Right ventricle myocardium inferior (tissue), 1 donor: ENCODE data around the gene SENP1. TPM values are rescaled to one million over a fixed set of nuclear protein-coding genes. Genes with fewer than 3 reads are reported as not detected.
"Not testable (repeated sequence)": the region's sequence is repeated elsewhere in the genome, so short reads cannot be mapped to it uniquely, and the experiment has no call there.

Experiments
- ATAC-seq: fragments of 200-7000 bp; cut with Tn5 transposase; one replicate; pipeline ENCODE4 v1.9.1; 2020; ENCODE audit warnings: mild to moderate bottlenecking, moderate library complexity
- DNase-seq: peaks from one replicate; pipeline ENCODE4 v3.0.0; 2021; ENCODE audit errors: missing footprints
- intact Hi-C: fragments of 100-400 bp; cut with DNase I; formaldehyde crosslinking; loops from one replicate; pipeline ENCODE4 v1.11.0; 2022
- long read RNA-seq: library from polyadenylated mRNA; unstranded; transcript quantifications from one replicate; pipeline ENCODE4 v2.0.0, GENCODE V29; 2021
- total RNA-seq: library from RNA; stranded (reverse); fragmentation: NEBNext Ultra II Directional; extraction: Animal tissue kit (Norgen Biotek cat#: 25700); gene quantifications from one replicate; pipeline ENCODE4 v1.2.1, GENCODE V29; 2021
- donor health status: DM: no; HTN: yes; CAD: no; lungs with severe emphysema.

SENP1 gene
- total RNA-seq: 7.7 TPM
- long read RNA-seq: 0 reads

GRCh38 chr12:48105867-48106680 lies at the start of gene SENP1:
Gene SENP1, minus strand, starts transcription at chr12:48106079. Its CDS starts 4,607 bp downstream, at chr12:48101472.
- DNase-seq (peak; percentile 93), ATAC-seq (peak; percentile 95)
- intact Hi-C loops: loop anchor here (1.0 kb wide), 1 partner anchor 51 kb away; the partner anchor contains the start of gene ASB8

GRCh38 chr12:48151103-48151771 lies 45.4 kb upstream of the SENP1 start:
- intact Hi-C loops: no loop called here
- ATAC-seq: peak; percentile 37
- DNase-seq: no peak

GRCh38 chr12:48145981-48146380 lies 40.1 kb upstream of the SENP1 start:
- ATAC-seq: peak; percentile 86
- intact Hi-C loops: loop anchor here (2.0 kb wide), 1 partner anchor 21 kb away; no protein-coding TSS in a partner anchor
- no peak for DNase-seq

- intact Hi-C loops: no loop called here
- ATAC-seq (no peak), DNase-seq (no peak)
These were observed 38.0 kb upstream of the SENP1 start for GRCh38 chr12:48143898-48144297.

- ATAC-seq: no peak
- intact Hi-C loops: no loop called here
- DNase-seq: no peak
These were observed 37.2 kb upstream of the SENP1 start for GRCh38 chr12:48142818-48143674.

GRCh38 chr12:48135027-48135426 lies 29.1 kb upstream of the SENP1 start:
- ATAC-seq (no peak), DNase-seq (no peak)
- intact Hi-C loops: no loop called here

- no peak for DNase-seq
- ATAC-seq: no peak
- intact Hi-C loops: no loop called here
These were observed 26.9 kb upstream of the SENP1 start for GRCh38 chr12:48132826-48133225.

- DNase-seq: no peak
- peak; percentile 38 for ATAC-seq
- intact Hi-C loops: no loop called here
These were observed 25.6 kb upstream of the SENP1 start for GRCh38 chr12:48131517-48131916.

GRCh38 chr12:48129376-48129775 lies 23.5 kb upstream of the SENP1 start:
- intact Hi-C loops: no loop called here
- no peak for DNase-seq
- ATAC-seq: no peak

GRCh38 chr12:48128800-48129199 lies 22.9 kb upstream of the SENP1 start:
- no peak for DNase-seq
- intact Hi-C loops: no loop called here
- ATAC-seq: no peak

GRCh38 chr12:48126953-48127630 lies 21.2 kb upstream of the SENP1 start:
- DNase-seq: no peak
- intact Hi-C loops: no loop called here
- no peak for ATAC-seq

GRCh38 chr12:48125985-48126384 lies 20.1 kb upstream of the SENP1 start:
- intact Hi-C loops: loop anchor here (2.0 kb wide), 1 partner anchor 21 kb away; no protein-coding TSS in a partner anchor
- ATAC-seq (peak; percentile 92), DNase-seq (no peak)

GRCh38 chr12:48125542-48125941 lies 19.7 kb upstream of the SENP1 start:
- not testable (repeated sequence) for ATAC-seq, DNase-seq
- intact Hi-C loops: loop anchor here (2.0 kb wide), 1 partner anchor 21 kb away; no protein-coding TSS in a partner anchor

GRCh38 chr12:48123169-48123568 lies 17.3 kb upstream of the SENP1 start:
- no peak for ATAC-seq
- intact Hi-C loops: no loop called here
- no peak for DNase-seq

GRCh38 chr12:48122065-48122834 lies 16.4 kb upstream of the SENP1 start:
- ATAC-seq (peak; percentile 24), DNase-seq (no peak)
- intact Hi-C loops: no loop called here

- intact Hi-C loops: no loop called here
- ATAC-seq: no peak
These were observed 15.6 kb upstream of the SENP1 start for GRCh38 chr12:48121522-48121921.

GRCh38 chr12:48119834-48120195 lies 13.9 kb upstream of the SENP1 start:
- no peak for ATAC-seq
- no peak for DNase-seq
- intact Hi-C loops: loop anchor here (2.0 kb wide), 1 partner anchor 37 kb away; the partner anchor contains the start of gene ASB8

More at GRCh38 chr12:48121522-48121921, 15.6 kb upstream of the SENP1 start:
- no peak for DNase-seq
